Rectal smooth muscle tissue (tissue), 1 donor: ENCODE measurements around the gene RASGEF1C.

Source experiments
- H3K27ac ChIP-seq: one replicate; pipeline ENCODE4 v1.7.0; 2013; ENCODE audit warnings: low read depth, low read length, inconsistent platforms
- H3K27me3 ChIP-seq: one replicate; pipeline ENCODE4 v1.7.0; 2013; ENCODE audit warnings: low read length; ENCODE audit not compliant: control insufficient read depth, insufficient read depth
- H3K36me3 ChIP-seq: one replicate; pipeline ENCODE4 v1.7.0; 2013; ENCODE audit warnings: low read length; ENCODE audit not compliant: control insufficient read depth, insufficient read depth
- H3K4me1 ChIP-seq: one replicate; pipeline ENCODE4 v1.7.0; 2013; ENCODE audit warnings: low read length; ENCODE audit not compliant: control insufficient read depth, insufficient read depth
- H3K4me3 ChIP-seq: one replicate; pipeline ENCODE4 v1.7.0; 2013; ENCODE audit warnings: low read length
- H3K9ac ChIP-seq: one replicate; pipeline ENCODE4 v1.7.0; 2013; ENCODE audit warnings: low read length

RASGEF1C gene

DNA sequence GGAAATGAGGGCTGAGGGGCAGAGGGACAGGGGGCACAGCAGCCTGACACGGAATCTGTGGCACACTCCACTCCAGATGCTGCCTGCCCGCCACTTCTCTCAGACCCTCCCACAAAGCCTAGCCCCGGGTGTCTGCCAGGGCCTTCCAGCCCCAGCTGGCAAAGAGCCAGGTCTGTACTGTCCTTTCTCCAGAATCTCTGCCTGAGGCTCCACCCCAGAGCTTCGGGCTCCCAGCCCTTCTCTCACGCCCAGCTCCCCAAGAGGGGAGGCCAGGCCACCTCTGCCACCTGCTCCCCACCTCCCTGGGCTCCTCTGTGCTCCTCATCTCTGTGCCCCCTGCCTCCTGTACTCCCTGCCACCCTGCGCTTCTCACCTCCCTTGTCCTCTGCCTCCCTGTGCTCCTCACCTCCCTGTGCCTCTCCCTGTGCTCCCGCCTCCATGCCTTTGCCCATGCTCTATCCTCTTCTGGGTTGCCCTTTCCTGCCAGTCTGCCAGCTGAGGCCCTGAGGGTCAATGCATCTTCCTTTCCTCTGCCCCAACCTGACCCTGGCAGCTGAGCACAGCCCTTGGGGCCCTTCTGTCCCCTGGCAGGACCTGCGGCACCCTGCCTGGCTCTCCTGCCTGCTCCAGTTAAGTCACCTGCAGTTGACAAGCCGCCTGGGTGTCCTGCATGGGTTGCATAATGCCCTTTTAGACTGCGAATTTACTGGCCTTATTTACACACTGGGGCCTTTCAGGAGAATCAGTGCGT, 36.4 kb downstream of the RASGEF1C start:
- Histone ChIP-seq H3K4me3 (no peak overlapping the region), H3K36me3 (no peaks in the 10 kb centered on the region), H3K27me3 (no peaks in the 10 kb centered on the region), H3K27ac (peak overlapping the region; percentile 30), H3K9ac (no peak overlapping the region), H3K4me1 (no peaks in the 10 kb centered on the region)

DNA sequence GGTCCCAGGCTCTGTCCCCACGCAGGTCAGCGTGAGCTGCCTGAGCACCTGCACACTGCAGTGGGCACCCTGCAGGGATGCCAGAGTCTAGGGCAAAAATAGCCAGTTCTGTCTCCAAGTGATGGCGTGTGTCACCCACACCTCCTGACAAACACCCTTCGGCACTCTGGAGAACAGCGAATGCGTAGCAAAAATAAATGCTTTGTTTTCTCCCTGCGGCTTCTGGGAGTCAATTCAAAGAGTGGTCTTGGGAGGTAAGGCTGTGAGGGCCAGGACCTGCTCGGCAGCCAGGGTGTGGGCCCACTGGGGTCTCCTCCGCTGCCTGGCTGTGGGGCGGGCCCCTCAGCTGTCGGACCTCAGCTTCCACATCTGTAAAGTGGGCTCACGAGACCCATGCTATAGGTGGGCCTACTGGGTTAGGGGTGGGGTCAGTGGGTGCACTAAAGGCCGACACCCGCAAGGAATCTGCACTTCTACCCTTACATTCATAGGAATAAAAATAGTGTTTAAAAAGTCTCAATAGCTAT, 37.4 kb downstream of the RASGEF1C start:
- no peaks in the 10 kb centered on the region for H3K36me3 ChIP-seq
- H3K4me3 ChIP-seq: no peak overlapping the region
- H3K9ac ChIP-seq: no peak overlapping the region
- no peaks in the 10 kb centered on the region for H3K4me1 ChIP-seq
- H3K27me3 ChIP-seq: no peaks in the 10 kb centered on the region
- peak overlapping the region; percentile 40 for H3K27ac ChIP-seq

DNA sequence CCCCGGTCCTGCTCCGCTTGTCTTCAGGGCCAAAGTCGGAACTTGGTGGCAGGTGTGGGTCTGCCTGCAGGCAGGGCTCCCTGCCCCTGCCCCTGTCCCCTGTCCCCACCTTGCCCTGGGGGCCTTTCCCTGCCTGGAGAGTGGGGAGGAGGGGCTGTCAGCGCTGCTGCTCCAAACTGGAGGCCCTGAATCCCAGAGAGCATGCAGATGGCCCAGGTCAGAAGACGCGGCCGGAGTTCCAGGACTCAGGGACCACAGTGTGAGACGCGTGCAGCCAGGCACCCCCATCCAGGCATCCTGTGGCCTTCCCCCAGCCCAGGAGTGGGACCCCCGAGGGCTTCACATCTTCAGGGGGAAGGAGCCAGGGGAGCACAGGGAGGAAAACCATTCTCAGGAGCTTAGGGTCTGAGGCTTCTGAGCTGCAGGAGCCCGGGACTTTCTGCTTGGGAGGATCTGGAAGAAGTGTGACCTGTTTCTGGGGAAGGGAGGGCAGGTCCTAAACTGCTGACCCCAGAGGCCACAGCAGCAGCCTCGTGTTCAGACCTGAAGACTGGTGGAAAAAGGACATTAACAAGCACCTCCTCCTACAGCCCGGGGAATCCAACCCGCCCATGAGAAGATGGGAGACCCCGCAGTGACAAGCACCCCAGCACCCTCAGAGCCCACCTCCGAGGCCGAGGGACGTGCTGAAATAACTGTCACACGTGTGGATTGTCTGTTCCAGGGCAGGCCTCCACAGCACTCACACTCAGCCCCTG, 38.0 kb downstream of the RASGEF1C start:
- peak overlapping the region; percentile 51 for H3K27ac ChIP-seq
- no peaks in the 10 kb centered on the region for H3K4me1 ChIP-seq
- H3K4me3 ChIP-seq: no peak overlapping the region
- H3K36me3 ChIP-seq: no peaks in the 10 kb centered on the region
- no peaks in the 10 kb centered on the region for H3K27me3 ChIP-seq
- H3K9ac ChIP-seq: no peak overlapping the region

DNA sequence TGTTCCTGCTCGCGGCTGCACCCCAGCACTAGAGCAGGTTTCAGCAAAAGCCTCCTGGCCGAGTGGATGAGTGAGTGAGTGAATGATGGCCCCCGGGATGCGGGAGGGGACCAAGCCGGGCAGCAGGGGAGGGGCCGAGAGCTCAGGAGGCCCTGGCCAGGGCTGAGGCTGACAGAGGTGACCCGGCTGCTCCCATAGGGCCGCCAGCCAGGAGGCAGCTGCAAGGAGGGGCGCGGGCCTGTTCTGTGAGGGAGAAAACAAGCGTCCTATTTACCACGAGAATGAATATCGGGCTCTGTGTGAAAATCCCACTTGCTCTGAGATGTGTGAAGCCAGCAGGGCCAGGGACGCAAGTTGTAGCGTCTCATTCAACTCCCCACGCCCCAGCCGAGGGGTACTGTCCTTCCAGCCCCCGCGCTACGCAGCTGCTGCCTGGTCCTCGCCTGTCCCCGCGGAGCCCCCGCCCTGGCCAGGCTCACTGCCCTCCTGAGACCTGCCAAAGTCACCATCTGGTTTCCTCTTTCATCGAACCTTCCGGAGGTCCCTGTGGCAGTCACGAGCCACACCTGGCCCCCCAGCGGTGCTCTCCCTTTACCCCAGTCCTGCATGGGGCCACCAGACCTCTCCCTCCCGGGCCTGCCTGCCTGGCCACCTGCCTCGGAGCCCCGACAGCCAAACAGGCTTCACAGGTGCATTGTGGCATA, 38.8 kb downstream of the RASGEF1C start:
- Histone ChIP-seq H3K4me1 (no peaks in the 10 kb centered on the region), H3K36me3 (no peaks in the 10 kb centered on the region), H3K9ac (no peak overlapping the region), H3K4me3 (no peak overlapping the region), H3K27ac (peak overlapping the region; percentile 51), H3K27me3 (no peaks in the 10 kb centered on the region)

DNA sequence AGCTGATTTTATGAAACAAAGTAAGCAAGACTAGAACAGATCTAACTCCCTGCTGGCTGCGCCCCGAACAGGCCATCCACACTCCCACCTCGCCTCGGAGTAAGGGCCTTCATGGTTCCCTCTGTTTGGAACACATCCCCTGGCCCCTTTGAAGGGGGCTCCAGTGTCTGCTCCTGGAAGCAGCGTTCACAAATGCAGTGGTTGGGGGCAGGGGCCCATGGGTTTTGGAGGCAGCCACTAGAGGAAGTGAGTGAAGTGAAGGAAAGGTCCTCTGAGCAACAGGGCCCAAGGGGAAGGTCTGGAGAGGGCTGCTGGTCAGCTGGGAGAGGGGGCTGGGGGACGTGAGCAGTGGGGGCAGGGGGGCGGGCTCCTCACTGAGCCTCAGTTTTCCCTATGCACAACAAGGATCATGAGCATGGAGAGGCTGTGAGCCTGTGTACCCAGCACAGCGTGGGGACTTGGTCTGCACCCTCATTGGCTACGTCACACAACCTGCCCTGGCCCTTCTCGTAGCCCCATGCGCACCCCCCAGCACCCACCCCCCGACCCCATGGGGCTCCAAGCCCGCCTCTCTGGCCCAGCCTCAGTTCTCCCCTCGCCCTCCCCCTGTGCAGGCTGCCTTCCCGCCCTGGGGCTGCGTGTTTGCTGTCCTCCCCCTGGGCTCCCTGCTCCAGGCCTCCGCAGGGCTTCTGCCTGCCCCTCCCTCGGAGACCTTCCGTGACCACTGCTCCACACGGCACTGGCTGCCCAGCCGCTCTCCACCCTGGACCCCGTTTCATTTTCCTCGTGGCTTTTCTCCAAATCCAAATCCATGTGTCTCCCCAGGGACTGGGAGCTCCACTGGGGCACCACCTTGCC, 39.5 kb downstream of the RASGEF1C start:
- no peak overlapping the region for H3K9ac ChIP-seq
- H3K36me3 ChIP-seq: no peaks in the 10 kb centered on the region
- H3K27me3 ChIP-seq: no peaks in the 10 kb centered on the region
- no peak overlapping the region for H3K4me3 ChIP-seq
- no peak overlapping the region for H3K27ac ChIP-seq
- H3K4me1 ChIP-seq: no peaks in the 10 kb centered on the region

DNA sequence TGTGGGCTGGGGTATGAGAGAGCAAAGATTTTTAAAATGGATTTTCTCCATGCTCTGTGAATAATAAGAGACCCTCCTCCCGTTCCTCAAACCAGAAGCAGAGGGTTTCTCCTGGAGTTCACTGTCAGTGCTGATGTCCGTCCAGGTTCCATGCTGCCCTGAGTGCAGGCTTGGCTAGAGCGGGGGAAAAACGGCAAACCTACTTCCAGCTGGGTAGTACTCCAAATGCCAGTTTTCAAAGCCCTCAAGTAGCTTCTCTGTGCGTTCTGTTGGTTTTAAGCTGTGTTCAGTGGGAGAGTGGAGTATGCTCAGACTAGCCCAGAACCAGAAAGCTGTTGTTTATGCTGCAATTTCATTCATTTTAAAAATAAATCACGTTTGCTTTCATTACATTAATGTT, 40.3 kb downstream of the RASGEF1C start:
- no peak overlapping the region for H3K27ac ChIP-seq

DNA sequence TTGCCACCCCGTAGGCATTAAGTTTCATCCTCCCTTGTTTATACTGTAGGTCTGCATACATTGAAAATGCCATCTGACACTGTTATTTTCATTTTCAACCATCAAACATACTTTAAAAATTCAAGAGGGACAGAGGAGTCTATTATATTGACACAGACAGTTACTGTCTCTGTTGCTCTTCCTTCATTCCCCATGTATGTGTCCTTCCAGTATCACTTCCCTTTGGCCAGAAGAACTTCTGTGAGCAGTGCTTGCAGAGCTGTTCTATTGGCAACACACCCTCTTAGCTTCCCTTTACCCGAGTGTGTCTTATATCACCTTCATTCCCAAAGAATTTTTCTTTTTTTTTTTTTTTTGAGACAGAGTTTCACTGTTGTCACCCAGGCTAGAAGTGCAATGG, 42.8 kb downstream of the RASGEF1C start:
- Histone ChIP-seq H3K36me3 (no peaks in the 10 kb centered on the region), H3K9ac (no peak overlapping the region), H3K4me1 (no peaks in the 10 kb centered on the region), H3K27ac (no peak overlapping the region), H3K4me3 (no peak overlapping the region), H3K27me3 (no peaks in the 10 kb centered on the region)

More for the DNA sequence above, 40.3 kb downstream of the RASGEF1C start:
- Histone ChIP-seq H3K27me3 (no peaks in the 10 kb centered on the region), H3K4me3 (no peak overlapping the region), H3K9ac (no peak overlapping the region), H3K4me1 (no peaks in the 10 kb centered on the region), H3K36me3 (no peaks in the 10 kb centered on the region)

DNA sequence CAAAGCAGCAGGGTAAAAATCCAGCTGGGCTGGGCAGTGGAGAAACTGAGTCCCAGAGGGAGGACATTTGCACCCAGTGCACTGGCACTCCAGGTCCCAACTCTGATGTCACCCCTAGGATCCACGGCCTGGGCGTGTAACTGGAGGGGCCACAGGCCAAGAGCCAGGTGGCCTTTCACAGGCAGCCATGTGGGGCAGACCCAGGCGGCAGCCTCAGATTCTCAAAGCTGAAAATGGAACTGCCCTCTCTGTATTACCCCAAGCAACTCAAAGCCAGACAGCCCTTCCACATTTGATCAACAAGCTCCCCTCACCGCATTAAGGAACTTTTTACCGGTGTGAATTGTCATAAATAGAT, 46.7 kb downstream of the RASGEF1C start:
- no peaks in the 10 kb centered on the region for H3K4me1 ChIP-seq

DNA sequence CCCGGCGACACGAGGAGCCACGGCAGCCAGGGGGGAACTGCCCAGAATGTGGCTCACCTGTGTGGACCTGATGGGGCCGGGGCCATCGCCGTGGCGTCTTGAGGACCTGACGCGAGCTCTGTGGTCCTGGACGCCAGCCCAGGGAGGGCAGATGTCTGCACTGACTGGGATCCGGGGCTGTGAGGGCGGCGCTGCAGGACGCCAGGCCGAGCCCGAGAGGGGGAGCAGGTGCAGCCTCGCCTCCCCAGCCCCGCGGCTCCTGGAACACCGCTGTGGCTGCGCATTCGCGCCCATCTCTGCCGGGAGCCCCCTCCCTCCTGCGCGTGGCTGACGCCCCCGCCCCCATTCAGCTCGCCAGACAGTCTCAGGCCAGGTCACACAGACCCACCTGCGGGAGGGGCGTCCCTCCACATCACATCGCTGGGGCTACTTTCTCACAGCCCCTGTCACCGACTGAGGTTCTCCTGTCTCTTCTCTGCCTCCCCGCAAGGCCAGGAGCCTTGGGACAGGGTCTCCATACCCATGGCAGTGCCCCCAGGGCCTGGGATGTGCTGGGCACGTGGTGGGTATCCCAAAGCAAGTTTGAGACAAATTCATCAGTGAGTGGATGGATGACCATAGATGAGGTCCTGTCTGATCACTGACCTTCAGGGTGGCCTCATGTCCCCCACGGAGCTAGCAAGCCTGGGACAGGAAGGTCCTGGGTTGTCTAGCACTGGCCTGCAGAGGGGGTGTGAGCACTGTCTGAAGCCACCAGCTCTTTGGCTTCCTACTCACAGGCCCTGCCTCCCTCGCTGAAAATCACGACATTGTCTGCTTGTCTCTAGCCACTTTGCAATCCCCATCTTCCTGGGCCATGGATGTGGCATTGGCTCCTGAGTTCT, 47.3 kb downstream of the RASGEF1C start:
- Histone ChIP-seq H3K4me3 (no peak overlapping the region), H3K4me1 (no peaks in the 10 kb centered on the region), H3K27me3 (no peaks in the 10 kb centered on the region), H3K9ac (no peak overlapping the region), H3K27ac (no peak overlapping the region), H3K36me3 (no peaks in the 10 kb centered on the region)

More for the DNA sequence above, 46.7 kb downstream of the RASGEF1C start:
- H3K36me3 ChIP-seq: no peaks in the 10 kb centered on the region
- H3K27ac ChIP-seq: no peak overlapping the region
- H3K4me3 ChIP-seq: no peak overlapping the region
- H3K27me3 ChIP-seq: no peaks in the 10 kb centered on the region
- no peak overlapping the region for H3K9ac ChIP-seq

DNA sequence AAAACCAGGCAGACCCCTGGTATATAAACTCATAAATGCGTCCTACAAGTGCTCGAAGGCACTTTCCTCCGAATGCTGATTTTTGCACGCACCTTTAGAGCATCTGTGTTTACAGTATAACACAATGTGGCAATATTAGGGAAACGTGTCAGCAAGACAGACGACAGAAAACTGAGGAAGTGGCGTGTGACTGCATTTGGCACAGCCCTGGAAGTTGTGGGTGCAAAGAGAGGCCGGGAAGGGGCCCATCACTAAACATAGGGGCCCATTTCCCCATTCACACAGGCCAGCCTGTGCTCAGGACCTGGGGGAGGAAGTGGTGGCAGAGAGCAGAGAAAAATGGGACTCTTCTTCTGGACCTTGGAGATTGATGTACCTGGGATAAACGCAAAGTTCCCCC, 48.2 kb downstream of the RASGEF1C start:
- H3K27ac ChIP-seq: no peak overlapping the region
- no peaks in the 10 kb centered on the region for H3K36me3 ChIP-seq
- H3K27me3 ChIP-seq: no peaks in the 10 kb centered on the region
- no peak overlapping the region for H3K9ac ChIP-seq
- H3K4me1 ChIP-seq: no peaks in the 10 kb centered on the region
- H3K4me3 ChIP-seq: no peak overlapping the region

DNA sequence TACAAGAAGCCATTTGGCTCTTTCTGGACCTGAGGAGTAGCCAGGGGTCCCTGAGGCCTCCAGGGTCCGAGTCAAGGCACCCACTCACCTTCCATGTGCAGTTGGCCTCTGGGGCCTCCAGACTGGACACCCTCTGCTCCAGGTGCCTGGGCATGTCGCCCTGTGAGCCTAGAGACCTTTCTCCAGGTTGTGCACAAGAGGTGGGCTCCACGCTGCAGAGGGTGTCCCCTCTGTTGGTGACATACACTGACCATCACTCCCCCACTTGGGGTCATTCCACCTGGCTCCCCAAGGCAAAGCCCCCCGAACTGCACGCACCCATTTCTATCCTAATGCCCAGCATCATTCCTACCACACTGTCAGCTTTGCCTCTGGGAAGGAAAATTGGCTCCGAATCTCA, 48.8 kb downstream of the RASGEF1C start:
- no peak overlapping the region for H3K9ac ChIP-seq
- H3K27me3 ChIP-seq: no peaks in the 10 kb centered on the region
- no peak overlapping the region for H3K27ac ChIP-seq
- H3K4me3 ChIP-seq: no peak overlapping the region
- H3K4me1 ChIP-seq: no peaks in the 10 kb centered on the region
- no peaks in the 10 kb centered on the region for H3K36me3 ChIP-seq
